GM18861 (cell line): ENCODE measurements around the gene EXTL1.

Experiments
- ATAC-seq: cut with Tn5 transposase; IDR thresholded peaks from one replicate; pipeline ENCODE4 v1.9.1; 2021; ENCODE audit not compliant: unreplicated experiment

EXTL1 gene

GRCh38 chr1:26022404-26022779, 817 bp downstream of the EXTL1 start:
- ATAC-seq = no peak

GRCh38 chr1:26023009-26023408, 1.4 kb downstream of the EXTL1 start:
- ATAC-seq = no peak

- no peak for ATAC-seq
Measured at GRCh38 chr1:26023826-26024225, 2.3 kb downstream of the EXTL1 start.

GRCh38 chr1:26025060-26025459, 3.5 kb downstream of the EXTL1 start:
- ATAC-seq = no peak

GRCh38 chr1:26025517-26025916, 3.9 kb downstream of the EXTL1 start:
- no peak for ATAC-seq

GRCh38 chr1:26027716-26028489, 6.3 kb downstream of the EXTL1 start:
- no peak for ATAC-seq

GRCh38 chr1:26028490-26028980, 7.0 kb downstream of the EXTL1 start:
- ATAC-seq = no peak

GRCh38 chr1:26029054-26029863, 7.7 kb downstream of the EXTL1 start:
- ATAC-seq = no peak

- ATAC-seq = no peak
Measured at GRCh38 chr1:26029864-26030481, 8.4 kb downstream of the EXTL1 start.

- no peak for ATAC-seq
Measured at GRCh38 chr1:26031196-26031595, 9.6 kb downstream of the EXTL1 start.

- ATAC-seq = no peak
Measured at GRCh38 chr1:26031611-26032220, 10.1 kb downstream of the EXTL1 start.

- ATAC-seq = no peak
Measured at GRCh38 chr1:26032656-26033357, 11.2 kb downstream of the EXTL1 start.

- no peak for ATAC-seq
Measured at GRCh38 chr1:26034504-26035202, 13.1 kb downstream of the EXTL1 start.

- ATAC-seq = peak; percentile 74
Measured at GRCh38 chr1:26035203-26035958, 13.8 kb downstream of the EXTL1 start.

- peak; percentile 55 for ATAC-seq
Measured at GRCh38 chr1:26035959-26036755, 14.6 kb downstream of the EXTL1 start.

GRCh38 chr1:26036756-26037281, 15.2 kb downstream of the EXTL1 start:
- ATAC-seq = no peak

GRCh38 chr1:26037904-26038303, 16.3 kb downstream of the EXTL1 start:
- ATAC-seq = no peak

- no peak for ATAC-seq
Measured at GRCh38 chr1:26038477-26038876, 16.9 kb downstream of the EXTL1 start.
